Urothelium cell line (cell line): ENCODE results near the gene PCSK4.
"Not testable (repeated sequence)": the region's sequence is repeated elsewhere in the genome, so short reads cannot be mapped to it uniquely, and the experiment has no call there.

ENCODE experiments used
- DNase-seq: peaks from one replicate; pipeline ENCODE4 v3.0.0; 2011; ENCODE audit warnings: low spot score, mixed read lengths
- FAIRE-seq: peaks from 2 replicates; lab custom pipeline; 2011; peaks lifted over from hg19 to GRCh38; lab: Jason Lieb, UNC

PCSK4 gene

GRCh38 chr19:1490311-1491113, at the start of gene PCSK4:
TSS of gene PCSK4 (minus strand) at chr19:1490350. CDS start at chr19:1490346, 4 bp downstream.
- peak; percentile 84 for FAIRE-seq

GRCh38 chr19:1539749-1540148, 49.6 kb upstream of the PCSK4 start:
- FAIRE-seq: not testable (repeated sequence)

More at GRCh38 chr19:1490311-1491113, at the start of gene PCSK4:
- DNase-seq: peak; percentile 94

GRCh38 chr19:1538978-1539377, 48.8 kb upstream of the PCSK4 start:
- DNase-seq (no peak), FAIRE-seq (no peak)

More at GRCh38 chr19:1539749-1540148, 49.6 kb upstream of the PCSK4 start:
- DNase-seq: not testable (repeated sequence)

- FAIRE-seq, DNase-seq: not testable (repeated sequence)
Observed at GRCh38 chr19:1535699-1536098, 45.5 kb upstream of the PCSK4 start.

- FAIRE-seq: no peak
- DNase-seq: no peak
Observed at GRCh38 chr19:1534972-1535371, 44.8 kb upstream of the PCSK4 start.

GRCh38 chr19:1533510-1534150, 43.5 kb upstream of the PCSK4 start:
- DNase-seq (no peak), FAIRE-seq (no peak)

GRCh38 chr19:1532003-1532402, 41.9 kb upstream of the PCSK4 start:
- FAIRE-seq (no peak), DNase-seq (no peak)

GRCh38 chr19:1531587-1531986, 41.4 kb upstream of the PCSK4 start:
- no peak for DNase-seq
- FAIRE-seq: no peak

GRCh38 chr19:1530856-1531255, 40.7 kb upstream of the PCSK4 start:
- not testable (repeated sequence) for FAIRE-seq, DNase-seq

- FAIRE-seq: no peak
- no peak for DNase-seq
Observed at GRCh38 chr19:1529430-1529816, 39.3 kb upstream of the PCSK4 start.

- FAIRE-seq (no peak), DNase-seq (no peak)
Observed at GRCh38 chr19:1528596-1529429, 38.7 kb upstream of the PCSK4 start.

GRCh38 chr19:1527650-1528309, 37.6 kb upstream of the PCSK4 start:
- DNase-seq (no peak), FAIRE-seq (no peak)

- FAIRE-seq (no peak), DNase-seq (no peak)
Observed at GRCh38 chr19:1526979-1527649, 37.0 kb upstream of the PCSK4 start.

- FAIRE-seq: no peak
Observed at GRCh38 chr19:1526066-1526778, 36.1 kb upstream of the PCSK4 start.

GRCh38 chr19:1525343-1525742, 35.2 kb upstream of the PCSK4 start:
- no peak for FAIRE-seq

More at GRCh38 chr19:1526066-1526778, 36.1 kb upstream of the PCSK4 start:
- DNase-seq: no peak

GRCh38 chr19:1524972-1525325, 34.8 kb upstream of the PCSK4 start:
- peak; percentile 5 for FAIRE-seq
- DNase-seq: no peak

More at GRCh38 chr19:1525343-1525742, 35.2 kb upstream of the PCSK4 start:
- no peak for DNase-seq

- DNase-seq (no peak), FAIRE-seq (peak; percentile 40)
Observed at GRCh38 chr19:1524287-1524971, 34.3 kb upstream of the PCSK4 start.

- no peak for FAIRE-seq
- no peak for DNase-seq
Observed at GRCh38 chr19:1523412-1524286, 33.5 kb upstream of the PCSK4 start, which contains the start of gene PLK5. TSS of gene PLK5 (plus strand) at chr19:1524077. CDS start at chr19:1526997, 2,920 bp downstream.
